ENCODE data around the gene COX19.

COX19 gene

GRCh38 chr7:917255-918117 is 57.9 kb downstream of the COX19 start:
- peaks cover 0 to 2% of the 10 kb centered on the region in 2 donors for H3K36me3 ChIP-seq (ENCODE audit: control insufficient read depth in 2 of 2, insufficient read depth in 2 of 2, low read length in 2 of 2)
- no peak overlapping the region for H3K9ac ChIP-seq (ENCODE audit: low read depth in 1 of 2, low read length in 2 of 2)
- no peak overlapping the region for H3K27ac ChIP-seq (ENCODE audit: low read depth in 2 of 2, low read length in 2 of 2)
- H3K9me3 ChIP-seq (ENCODE audit: control insufficient read depth in 2 of 2, low read length in 2 of 2) = no peaks in the 10 kb centered on the region
- no peak overlapping the region for H3K4me3 ChIP-seq (ENCODE audit: low read length in 2 of 2)
- H3K27me3 ChIP-seq (ENCODE audit: control insufficient read depth in 2 of 2, insufficient read depth in 2 of 2, low read length in 2 of 2) = no peaks in the 10 kb centered on the region
- peaks cover 45 to 61% of the 10 kb centered on the region in 2 donors for H3K4me1 ChIP-seq (ENCODE audit: control insufficient read depth in 2 of 2, insufficient read depth in 2 of 2, low read length in 2 of 2)

GRCh38 chr7:916291-916941 is 58.9 kb downstream of the COX19 start:
- no peaks in the 10 kb centered on the region for H3K9me3 ChIP-seq (ENCODE audit: control insufficient read depth in 2 of 2, low read length in 2 of 2)
- H3K27me3 ChIP-seq (ENCODE audit: control insufficient read depth in 2 of 2, insufficient read depth in 2 of 2, low read length in 2 of 2) = no peaks in the 10 kb centered on the region
- peaks cover 0 to 2% of the 10 kb centered on the region in 2 donors for H3K36me3 ChIP-seq (ENCODE audit: control insufficient read depth in 2 of 2, insufficient read depth in 2 of 2, low read length in 2 of 2)
- H3K4me3 ChIP-seq (ENCODE audit: low read length in 2 of 2) = no peak overlapping the region
- peaks cover 36 to 56% of the 10 kb centered on the region in 2 donors for H3K4me1 ChIP-seq (ENCODE audit: control insufficient read depth in 2 of 2, insufficient read depth in 2 of 2, low read length in 2 of 2)
- H3K9ac ChIP-seq (ENCODE audit: low read depth in 1 of 2, low read length in 2 of 2) = peak overlapping the region in 1 of 2 donors; percentile 38
- H3K27ac ChIP-seq (ENCODE audit: low read depth in 2 of 2, low read length in 2 of 2) = peak overlapping the region; percentile 17 to 93

All from mucosa of rectum (tissue), 2 donors.